Ishikawa (cell line): ENCODE results near the gene WDR86.

ENCODE experiments used
- CEBPB ChIP-seq: IDR thresholded peaks from 2 replicates; pipeline ENCODE4 v1.6.1; 2012
- CREB1 ChIP-seq: IDR thresholded peaks from 2 replicates; pipeline ENCODE4 v1.6.1; 2012; ENCODE audit warnings: low read depth
- EP300 ChIP-seq: IDR thresholded peaks from 2 replicates; pipeline ENCODE4 v1.6.1; 2012; ENCODE audit warnings: borderline replicate concordance
- FOXM1 ChIP-seq: IDR thresholded peaks from 2 replicates; pipeline ENCODE4 v1.6.1; 2012; ENCODE audit warnings: low read depth, borderline replicate concordance
- RAD21 ChIP-seq: IDR thresholded peaks from 2 replicates; pipeline ENCODE4 v1.6.1; 2012; ENCODE audit warnings: low read depth
- TAF1 ChIP-seq: IDR thresholded peaks from 2 replicates; pipeline ENCODE4 v1.6.1; 2012; ENCODE audit warnings: low read depth, mild to moderate bottlenecking
- TCF12 ChIP-seq: IDR thresholded peaks from 2 replicates; pipeline ENCODE4 v1.6.1; 2012; ENCODE audit warnings: low read depth
- TEAD4 ChIP-seq: IDR thresholded peaks from 2 replicates; pipeline ENCODE4 v1.6.1; 2012
- YY1 ChIP-seq: IDR thresholded peaks from 2 replicates; pipeline ENCODE4 v1.6.1; 2012; ENCODE audit warnings: low read depth
- ZBTB7A ChIP-seq: IDR thresholded peaks from 2 replicates; pipeline ENCODE4 v1.6.1; 2012; ENCODE audit warnings: low read depth
- TF ChIP-seq, protein P1 (sequence below): IDR thresholded peaks from 2 replicates; pipeline ENCODE4 v1.6.1; 2012; ENCODE audit warnings: low read depth, mild to moderate bottlenecking
- TF ChIP-seq, protein P2 (sequence below): IDR thresholded peaks from 2 replicates; pipeline ENCODE4 v1.6.1; 2012
- TF ChIP-seq, protein P3 (sequence below): IDR thresholded peaks from 2 replicates; pipeline ENCODE4 v1.6.1; 2012

DNA sequence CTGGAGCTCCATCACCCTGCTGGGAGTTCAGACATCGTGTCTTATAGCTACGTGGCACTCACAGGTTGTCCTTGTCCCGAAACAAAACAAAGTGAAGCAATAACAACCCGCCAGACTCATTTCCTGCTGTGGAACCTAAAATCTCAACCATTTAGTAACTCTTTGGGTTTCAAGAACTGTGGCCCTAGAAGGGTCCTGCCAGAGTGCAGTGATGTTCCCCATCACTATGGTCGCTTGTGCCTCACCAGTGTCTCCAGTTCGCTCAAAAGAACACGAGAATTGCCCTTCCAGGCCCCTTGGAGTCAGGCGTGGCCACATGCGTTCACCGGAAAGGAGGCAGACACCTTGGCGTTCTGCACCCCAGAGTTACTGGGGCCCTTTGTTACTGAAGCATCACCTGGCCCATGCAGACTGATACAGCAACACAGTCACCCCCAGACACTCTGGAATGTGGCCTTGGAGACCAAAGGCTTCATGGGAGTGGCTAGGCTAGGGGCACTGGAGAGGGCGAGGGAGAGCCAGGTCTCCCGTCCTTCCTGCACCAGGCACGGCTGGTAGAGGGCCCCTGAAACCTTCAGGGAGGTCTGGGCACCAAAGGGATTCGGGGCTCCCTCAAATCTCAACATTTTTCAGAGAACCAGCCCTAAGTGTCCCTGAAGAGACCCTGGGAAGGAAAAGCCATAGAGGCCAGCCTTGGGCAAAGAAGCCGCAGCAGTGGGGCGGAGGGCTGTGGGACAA is 29.2 kb upstream of the WDR86 start:
- TF ChIP-seq, protein P1, sequence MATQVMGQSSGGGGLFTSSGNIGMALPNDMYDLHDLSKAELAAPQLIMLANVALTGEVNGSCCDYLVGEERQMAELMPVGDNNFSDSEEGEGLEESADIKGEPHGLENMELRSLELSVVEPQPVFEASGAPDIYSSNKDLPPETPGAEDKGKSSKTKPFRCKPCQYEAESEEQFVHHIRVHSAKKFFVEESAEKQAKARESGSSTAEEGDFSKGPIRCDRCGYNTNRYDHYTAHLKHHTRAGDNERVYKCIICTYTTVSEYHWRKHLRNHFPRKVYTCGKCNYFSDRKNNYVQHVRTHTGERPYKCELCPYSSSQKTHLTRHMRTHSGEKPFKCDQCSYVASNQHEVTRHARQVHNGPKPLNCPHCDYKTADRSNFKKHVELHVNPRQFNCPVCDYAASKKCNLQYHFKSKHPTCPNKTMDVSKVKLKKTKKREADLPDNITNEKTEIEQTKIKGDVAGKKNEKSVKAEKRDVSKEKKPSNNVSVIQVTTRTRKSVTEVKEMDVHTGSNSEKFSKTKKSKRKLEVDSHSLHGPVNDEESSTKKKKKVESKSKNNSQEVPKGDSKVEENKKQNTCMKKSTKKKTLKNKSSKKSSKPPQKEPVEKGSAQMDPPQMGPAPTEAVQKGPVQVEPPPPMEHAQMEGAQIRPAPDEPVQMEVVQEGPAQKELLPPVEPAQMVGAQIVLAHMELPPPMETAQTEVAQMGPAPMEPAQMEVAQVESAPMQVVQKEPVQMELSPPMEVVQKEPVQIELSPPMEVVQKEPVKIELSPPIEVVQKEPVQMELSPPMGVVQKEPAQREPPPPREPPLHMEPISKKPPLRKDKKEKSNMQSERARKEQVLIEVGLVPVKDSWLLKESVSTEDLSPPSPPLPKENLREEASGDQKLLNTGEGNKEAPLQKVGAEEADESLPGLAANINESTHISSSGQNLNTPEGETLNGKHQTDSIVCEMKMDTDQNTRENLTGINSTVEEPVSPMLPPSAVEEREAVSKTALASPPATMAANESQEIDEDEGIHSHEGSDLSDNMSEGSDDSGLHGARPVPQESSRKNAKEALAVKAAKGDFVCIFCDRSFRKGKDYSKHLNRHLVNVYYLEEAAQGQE, result no peak
- no peak for TF ChIP-seq RAD21
- no peak for TF ChIP-seq CEBPB
- TF ChIP-seq TCF12, result no peak
- TF ChIP-seq TAF1, result no peak
- no peak for TF ChIP-seq CREB1
- no peak for TF ChIP-seq EP300
- TF ChIP-seq YY1, result no peak
- TF ChIP-seq FOXM1, result no peak
- TF ChIP-seq TEAD4, result no peak
- TF ChIP-seq, protein P2, sequence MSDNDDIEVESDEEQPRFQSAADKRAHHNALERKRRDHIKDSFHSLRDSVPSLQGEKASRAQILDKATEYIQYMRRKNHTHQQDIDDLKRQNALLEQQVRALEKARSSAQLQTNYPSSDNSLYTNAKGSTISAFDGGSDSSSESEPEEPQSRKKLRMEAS, result no peak
- TF ChIP-seq ZBTB7A, result no peak
- TF ChIP-seq, protein P3, sequence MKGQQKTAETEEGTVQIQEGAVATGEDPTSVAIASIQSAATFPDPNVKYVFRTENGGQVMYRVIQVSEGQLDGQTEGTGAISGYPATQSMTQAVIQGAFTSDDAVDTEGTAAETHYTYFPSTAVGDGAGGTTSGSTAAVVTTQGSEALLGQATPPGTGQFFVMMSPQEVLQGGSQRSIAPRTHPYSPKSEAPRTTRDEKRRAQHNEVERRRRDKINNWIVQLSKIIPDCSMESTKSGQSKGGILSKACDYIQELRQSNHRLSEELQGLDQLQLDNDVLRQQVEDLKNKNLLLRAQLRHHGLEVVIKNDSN, result no peak
